Spleen (tissue), 7 donors: Measurements from ENCODE around the gene OR2C3.

Source experiments
- CTCF ChIP-seq, 11 experiments: fragments of 200-600 bp in 7 of 11; fragments of 450-650 bp in 4 of 11; sonication (generic) in 4 of 11; IDR thresholded peaks in 8 of 11; conservative IDR thresholded peaks in 3 of 11; 1 replicate in 7 of 11; 2 replicates in 4 of 11; pipeline versions ENCODE4 v1.4.0 to v1.8.0; 2016 to 2021; ENCODE audit warnings: antibody characterized with exemption in 11 of 11, inconsistent platforms in 4 of 11, mild to moderate bottlenecking in 1 of 11
- POLR2AphosphoS5 ChIP-seq, 3 donors: sonication (generic); formaldehyde crosslinking; IDR thresholded peaks; one replicate each; pipeline ENCODE4 v1.5.1; 2017; ENCODE audit warnings: antibody characterized with exemption in 3 of 3
- donor health status: DM: no; HTN: no; CAD: no; lungs with moderate emphysema.
- donor health status: DM: no; HTN: no; CAD: no.
- donor health status: DM: no; HTN: no; CAD: no.

GRCh38 chr1:247482747-247483146, 53.5 kb downstream of the OR2C3 start:
- TF ChIP-seq CTCF (IDR thresholded peaks at IDR 0.05 in 8 of 11, conservative IDR thresholded peaks at IDR 0.05 in 3 of 11) (no peak), POLR2AphosphoS5 (IDR thresholded peaks at IDR 0.05) (no peak)
